OCI-LY1 (cell line): ENCODE results near the gene ALG9.

Experiments
- EZH2 ChIP-seq: fragments of 200-600 bp; sonication (generic), shearing (Covaris generic); IDR thresholded peaks from 2 replicates; pipeline ENCODE4 v1.8.0; 2017; ENCODE audit warnings: borderline replicate concordance, mixed run types, mild to moderate bottlenecking, antibody characterized with exemption, low read length, moderate library complexity, mixed read lengths
- TF ChIP-seq, protein P1 (sequence below): fragments of 200-600 bp; sonication (generic), shearing (Covaris generic); IDR thresholded peaks from 2 replicates; pipeline ENCODE4 v1.5.1; 2017; ENCODE audit warnings: mild to moderate bottlenecking, antibody characterized with exemption, low read length, moderate library complexity, mixed read lengths

DNA sequence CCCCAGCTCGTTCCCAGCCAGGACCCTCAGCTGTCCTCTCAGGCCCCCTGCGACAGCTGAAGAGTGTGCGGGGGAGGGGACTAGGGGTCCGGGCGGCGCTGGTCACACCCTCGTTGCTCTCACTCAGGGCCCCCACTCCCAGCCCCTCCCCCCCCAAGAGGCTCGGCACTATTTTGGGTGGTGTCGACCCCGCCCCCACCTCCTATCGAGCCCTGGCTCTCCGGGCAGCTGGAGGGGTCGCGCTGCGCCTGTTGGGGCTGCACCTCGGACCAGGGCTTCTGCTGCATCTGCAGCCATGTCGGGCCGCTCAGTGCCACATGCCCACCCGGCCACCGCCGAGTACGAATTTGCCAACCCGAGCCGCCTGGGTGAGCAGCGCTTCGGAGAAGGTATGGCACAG, 41.2 kb upstream of the ALG9 start, which contains the start of gene HSPB2:
- TF ChIP-seq, protein P1, sequence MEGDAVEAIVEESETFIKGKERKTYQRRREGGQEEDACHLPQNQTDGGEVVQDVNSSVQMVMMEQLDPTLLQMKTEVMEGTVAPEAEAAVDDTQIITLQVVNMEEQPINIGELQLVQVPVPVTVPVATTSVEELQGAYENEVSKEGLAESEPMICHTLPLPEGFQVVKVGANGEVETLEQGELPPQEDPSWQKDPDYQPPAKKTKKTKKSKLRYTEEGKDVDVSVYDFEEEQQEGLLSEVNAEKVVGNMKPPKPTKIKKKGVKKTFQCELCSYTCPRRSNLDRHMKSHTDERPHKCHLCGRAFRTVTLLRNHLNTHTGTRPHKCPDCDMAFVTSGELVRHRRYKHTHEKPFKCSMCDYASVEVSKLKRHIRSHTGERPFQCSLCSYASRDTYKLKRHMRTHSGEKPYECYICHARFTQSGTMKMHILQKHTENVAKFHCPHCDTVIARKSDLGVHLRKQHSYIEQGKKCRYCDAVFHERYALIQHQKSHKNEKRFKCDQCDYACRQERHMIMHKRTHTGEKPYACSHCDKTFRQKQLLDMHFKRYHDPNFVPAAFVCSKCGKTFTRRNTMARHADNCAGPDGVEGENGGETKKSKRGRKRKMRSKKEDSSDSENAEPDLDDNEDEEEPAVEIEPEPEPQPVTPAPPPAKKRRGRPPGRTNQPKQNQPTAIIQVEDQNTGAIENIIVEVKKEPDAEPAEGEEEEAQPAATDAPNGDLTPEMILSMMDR, result no peak
- no peak for TF ChIP-seq EZH2
